C4-2B (cell line): ENCODE results near the gene MTHFD2L.

Experiments used
- ZFX ChIP-seq: fragments of 450-650 bp; IDR thresholded peaks from 2 replicates; pipeline ENCODE4 v1.6.1; 2017
- TF ChIP-seq, protein P1 (sequence below): fragments of 450-650 bp; conservative IDR thresholded peaks from 2 replicates; pipeline ENCODE4 v1.5.1; 2017; ENCODE audit warnings: mild to moderate bottlenecking

DNA sequence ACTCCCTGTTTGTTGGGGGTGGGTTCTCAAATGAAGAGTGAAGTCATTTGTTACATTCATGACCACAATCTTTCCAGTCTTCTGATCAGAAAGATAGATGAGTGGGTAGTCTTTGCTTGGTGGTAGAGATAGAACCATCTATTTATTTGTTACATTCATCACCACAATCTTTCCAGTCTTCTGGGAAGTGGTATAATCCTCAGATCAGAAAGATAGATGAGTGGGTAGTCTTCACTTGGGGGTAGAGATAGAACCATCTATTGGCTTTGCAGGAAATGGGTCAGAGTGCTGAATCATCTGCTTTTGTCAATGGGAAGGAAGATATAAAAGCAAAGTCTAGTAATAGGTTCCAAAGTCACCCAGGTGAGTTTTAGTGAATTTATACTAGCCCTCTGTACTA lies 86.1 kb downstream of the MTHFD2L start:
- TF ChIP-seq, protein P1, sequence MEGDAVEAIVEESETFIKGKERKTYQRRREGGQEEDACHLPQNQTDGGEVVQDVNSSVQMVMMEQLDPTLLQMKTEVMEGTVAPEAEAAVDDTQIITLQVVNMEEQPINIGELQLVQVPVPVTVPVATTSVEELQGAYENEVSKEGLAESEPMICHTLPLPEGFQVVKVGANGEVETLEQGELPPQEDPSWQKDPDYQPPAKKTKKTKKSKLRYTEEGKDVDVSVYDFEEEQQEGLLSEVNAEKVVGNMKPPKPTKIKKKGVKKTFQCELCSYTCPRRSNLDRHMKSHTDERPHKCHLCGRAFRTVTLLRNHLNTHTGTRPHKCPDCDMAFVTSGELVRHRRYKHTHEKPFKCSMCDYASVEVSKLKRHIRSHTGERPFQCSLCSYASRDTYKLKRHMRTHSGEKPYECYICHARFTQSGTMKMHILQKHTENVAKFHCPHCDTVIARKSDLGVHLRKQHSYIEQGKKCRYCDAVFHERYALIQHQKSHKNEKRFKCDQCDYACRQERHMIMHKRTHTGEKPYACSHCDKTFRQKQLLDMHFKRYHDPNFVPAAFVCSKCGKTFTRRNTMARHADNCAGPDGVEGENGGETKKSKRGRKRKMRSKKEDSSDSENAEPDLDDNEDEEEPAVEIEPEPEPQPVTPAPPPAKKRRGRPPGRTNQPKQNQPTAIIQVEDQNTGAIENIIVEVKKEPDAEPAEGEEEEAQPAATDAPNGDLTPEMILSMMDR, result no peak
- TF ChIP-seq ZFX, result no peak
